Ovary (tissue), 3 donors: Measurements from ENCODE around the gene PXYLP1.

ENCODE experiments used
- CTCF ChIP-seq, 3 donors: fragments of 450-650 bp in 2 of 3; fragments of 200-600 bp in 1 of 3; IDR thresholded peaks; one replicate each; pipeline versions ENCODE4 v1.5.1 to v1.8.0; 2016 to 2022; ENCODE audit warnings: antibody characterized with exemption in 3 of 3, mild to moderate bottlenecking in 1 of 3
- EP300 ChIP-seq: sonication (generic); formaldehyde crosslinking; IDR thresholded peaks from one replicate; pipeline ENCODE4 v1.6.1; 2017; ENCODE audit warnings: antibody characterized with exemption
- POLR2A ChIP-seq: fragments of 450-650 bp; IDR thresholded peaks from one replicate; pipeline ENCODE4 v1.6.1; 2017; ENCODE audit warnings: antibody characterized with exemption, mild to moderate bottlenecking, moderate library complexity
- donor health status: DM: no; HTN: no; CAD: no.

GRCh38 chr3:141332416-141332815 is 100.8 kb downstream of the PXYLP1 start:
- TF ChIP-seq CTCF (IDR thresholded peaks at IDR 0.05): no peak
- TF ChIP-seq POLR2A: no peak
- TF ChIP-seq EP300: no peak
